Astrocyte of the cerebellum (primary cell): ENCODE data around the gene ATG3.

ENCODE experiments used
- DNase-seq: peaks from one replicate; pipeline ENCODE4 v3.0.0-alpha.2; 2011; ENCODE audit warnings: low read depth
- H3K4me3 ChIP-seq: 2 replicates; pipeline ENCODE4 v1.5.1; 2011; ENCODE audit warnings: mild to moderate bottlenecking, low read depth, low read length, moderate library complexity
- CTCF ChIP-seq: IDR thresholded peaks from 2 replicates; pipeline ENCODE4 v1.5.1; 2012; ENCODE audit warnings: low read length, low read depth, moderate library complexity, mild to moderate bottlenecking; ENCODE audit errors: missing control alignments
- in situ Hi-C: cut with HindIII; loops from 2 replicates; pipeline ENCODE4 v1.10.0; 2017; ENCODE audit warnings: low sequenced_read_pairs

Gene ATG3

GRCh38 chr3:112557976-112558375 is 3.8 kb downstream of the ATG3 start:
- in situ Hi-C loops: no loop called here
- no peak for TF ChIP-seq CTCF
- no peak overlapping the region for H3K4me3 ChIP-seq
- no peak for DNase-seq

- in situ Hi-C loops: no loop called here
- TF ChIP-seq CTCF: no peak
- no peak overlapping the region for H3K4me3 ChIP-seq
- DNase-seq: no peak
These were observed 6.1 kb downstream of the ATG3 start for GRCh38 chr3:112555535-112556170.

DNA sequence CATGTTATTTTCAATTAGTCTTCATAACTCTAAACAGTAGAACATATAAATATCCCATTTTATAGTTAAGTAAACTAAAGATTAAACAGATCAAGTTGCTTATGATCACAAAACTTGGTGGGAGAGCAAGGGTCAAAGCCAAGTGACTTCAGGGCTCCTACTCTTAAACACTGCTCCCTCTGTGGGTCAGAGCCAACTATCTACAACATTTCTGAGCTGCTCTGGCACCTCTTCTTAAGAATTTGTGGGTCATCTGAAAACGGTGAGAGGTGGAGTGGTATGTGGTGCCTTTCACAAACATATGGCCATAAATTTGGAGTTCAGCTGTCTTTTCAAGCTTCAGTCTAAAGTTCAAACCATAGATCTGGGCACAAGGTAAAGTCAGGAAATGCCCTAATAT is 10.9 kb downstream of the ATG3 start:
- no peak for TF ChIP-seq CTCF
- DNase-seq: no peak
- in situ Hi-C loops: no loop called here
- no peak overlapping the region for H3K4me3 ChIP-seq

DNA sequence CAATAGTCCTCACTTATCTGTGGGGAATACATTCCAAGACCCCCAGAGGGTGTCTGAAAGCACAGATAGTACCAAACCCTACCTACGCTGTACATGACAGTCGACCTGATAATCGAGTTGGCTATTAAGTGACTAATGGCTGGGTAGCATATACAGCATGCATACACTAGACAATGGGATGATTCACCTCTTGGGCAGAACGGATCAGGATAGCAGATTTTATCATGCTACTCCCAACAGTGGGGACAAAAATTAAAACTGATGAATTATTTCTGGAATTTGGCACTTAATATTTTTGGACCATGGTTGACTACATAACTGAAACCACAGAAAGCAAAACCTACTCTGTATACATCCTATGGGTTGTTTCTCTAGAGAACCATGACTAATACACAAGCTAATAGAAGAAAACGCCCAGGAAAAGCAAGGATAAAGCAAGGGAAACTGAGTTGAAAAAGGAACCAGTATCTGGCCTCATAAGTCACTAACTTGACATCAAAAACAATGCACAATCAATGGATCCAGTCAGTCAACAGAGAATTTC is 15.5 kb downstream of the ATG3 start:
- no peak for TF ChIP-seq CTCF
- DNase-seq: no peak
- no peak overlapping the region for H3K4me3 ChIP-seq
- in situ Hi-C loops: loop anchor here (25.0 kb wide), 1 partner anchor 434 kb away; no protein-coding TSS in a partner anchor

DNA sequence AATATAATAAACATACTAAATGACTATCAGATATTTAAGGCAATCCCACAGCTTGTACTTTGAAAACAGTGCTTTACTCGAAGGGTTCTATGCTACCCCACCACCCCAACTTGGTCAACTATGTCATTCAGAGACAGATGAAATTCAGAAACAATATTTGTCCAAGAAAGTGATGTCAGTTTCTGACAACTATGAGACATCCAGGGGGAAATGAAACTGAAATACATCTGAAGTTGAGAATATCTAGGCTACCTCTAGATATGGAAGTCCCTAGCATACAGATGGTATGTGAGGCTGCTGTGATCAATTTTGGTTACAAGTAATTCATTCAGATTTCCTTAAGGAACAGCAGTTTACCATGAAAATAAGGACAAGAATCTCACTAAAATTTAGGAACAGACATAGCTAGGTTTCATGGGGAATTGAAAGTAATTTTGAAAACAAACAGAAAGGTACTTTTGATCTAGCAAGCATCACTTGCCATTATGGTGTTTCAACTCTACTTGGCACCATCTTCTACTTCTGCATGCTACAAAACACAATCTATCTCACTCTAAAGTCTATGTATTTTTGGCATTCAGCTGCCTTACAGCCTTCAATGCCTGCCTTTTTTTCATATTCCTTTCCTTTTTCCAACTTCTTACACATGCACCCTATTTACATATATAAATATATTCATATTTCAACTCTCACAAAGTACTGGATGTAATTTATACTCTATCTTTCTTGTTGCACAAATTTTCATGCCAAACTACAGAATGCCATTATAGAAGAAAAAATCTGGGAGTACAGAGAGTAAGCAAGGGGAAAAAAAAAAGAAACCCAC is 21.7 kb downstream of the ATG3 start:
- in situ Hi-C loops: loop anchor here (25.0 kb wide), 1 partner anchor 428 kb away; no protein-coding TSS in a partner anchor
- no peak for TF ChIP-seq CTCF
- H3K4me3 ChIP-seq: no peak overlapping the region
- DNase-seq: no peak

DNA sequence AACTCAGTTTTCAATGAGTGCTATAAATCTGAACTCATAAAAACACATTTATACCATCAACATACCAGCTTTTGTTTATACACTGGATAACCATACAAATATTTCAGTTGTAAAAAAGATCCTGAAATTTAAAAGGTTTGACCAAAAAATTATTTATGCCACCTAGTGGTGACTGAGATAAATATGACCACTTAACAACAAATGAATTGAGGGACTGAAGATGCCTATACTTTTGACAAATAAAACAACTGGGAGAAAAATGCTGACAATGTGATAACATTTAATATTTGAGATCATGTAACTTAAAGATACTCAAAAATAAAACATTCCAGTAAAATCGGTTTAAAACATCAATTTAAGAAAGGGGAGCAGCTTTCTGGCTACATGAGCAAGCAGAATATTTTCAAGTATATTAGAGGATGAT is 30.4 kb downstream of the ATG3 start:
- H3K4me3 ChIP-seq: no peak overlapping the region
- TF ChIP-seq CTCF: no peak
- in situ Hi-C loops: loop anchor here (25.0 kb wide), 1 partner anchor 419 kb away; no protein-coding TSS in a partner anchor
- DNase-seq: peak; percentile 43
